HG02642 (cell line): Measurements from ENCODE around the gene CCL25.
A peak's percentile ranks its signal among the peaks of the same experiment; 100 is the strongest.
"Not testable (repeated sequence)": the region's sequence is repeated elsewhere in the genome, so short reads cannot be mapped to it uniquely, and the experiment has no call there.

Source experiments
- ATAC-seq: cut with Tn5 transposase; IDR thresholded peaks from one replicate; pipeline ENCODE4 v1.9.1; 2021; ENCODE audit warnings: mild to moderate bottlenecking; ENCODE audit not compliant: unreplicated experiment, poor library complexity

CCL25 gene, protein sequence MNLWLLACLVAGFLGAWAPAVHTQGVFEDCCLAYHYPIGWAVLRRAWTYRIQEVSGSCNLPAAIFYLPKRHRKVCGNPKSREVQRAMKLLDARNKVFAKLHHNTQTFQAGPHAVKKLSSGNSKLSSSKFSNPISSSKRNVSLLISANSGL

DNA sequence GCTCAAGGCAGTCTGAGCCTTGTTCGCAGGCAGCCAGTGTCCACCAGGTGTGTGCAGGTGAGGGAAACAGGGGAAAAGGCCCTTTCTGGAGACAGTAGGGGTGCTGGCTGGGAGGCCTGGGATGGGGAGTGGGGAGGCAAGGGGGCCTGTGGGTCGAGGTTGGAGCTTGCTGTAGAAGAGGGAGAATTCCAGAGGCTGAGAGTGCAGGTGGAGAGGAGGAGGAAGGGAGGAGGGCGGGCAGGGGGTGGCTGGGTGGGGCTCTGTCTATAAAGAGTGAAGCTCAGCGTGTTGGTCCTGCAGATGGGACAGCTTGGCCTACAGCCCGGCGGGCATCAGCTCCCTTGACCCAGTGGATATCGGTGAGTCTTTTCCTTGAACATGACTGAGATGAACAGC is at the start of gene CCL25:
CCL25 (plus strand) TSS at position 297 of the 396 bp plus-strand sequence. CDS start 290 bp downstream, outside the sequence.
- no peak for ATAC-seq

DNA sequence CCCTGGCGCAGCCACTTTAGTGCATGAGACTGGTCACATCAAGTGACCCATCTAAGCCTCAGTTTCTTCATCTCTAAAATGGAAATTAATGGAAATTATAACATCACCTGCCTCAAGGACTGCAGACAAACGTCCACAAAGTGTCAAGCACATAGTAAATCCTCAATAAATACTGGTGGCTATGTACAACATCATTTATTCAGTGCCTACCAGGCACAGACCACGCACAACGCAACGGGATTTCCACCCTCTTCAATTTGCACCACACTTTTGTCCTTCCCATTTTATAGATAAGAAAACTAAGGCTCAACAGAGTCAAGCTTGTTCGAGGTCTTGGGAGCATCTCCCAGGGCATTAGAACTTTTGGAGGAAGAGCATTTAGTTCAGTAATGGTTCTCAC is 48.6 kb upstream of the CCL25 start:
- ATAC-seq: no peak

DNA sequence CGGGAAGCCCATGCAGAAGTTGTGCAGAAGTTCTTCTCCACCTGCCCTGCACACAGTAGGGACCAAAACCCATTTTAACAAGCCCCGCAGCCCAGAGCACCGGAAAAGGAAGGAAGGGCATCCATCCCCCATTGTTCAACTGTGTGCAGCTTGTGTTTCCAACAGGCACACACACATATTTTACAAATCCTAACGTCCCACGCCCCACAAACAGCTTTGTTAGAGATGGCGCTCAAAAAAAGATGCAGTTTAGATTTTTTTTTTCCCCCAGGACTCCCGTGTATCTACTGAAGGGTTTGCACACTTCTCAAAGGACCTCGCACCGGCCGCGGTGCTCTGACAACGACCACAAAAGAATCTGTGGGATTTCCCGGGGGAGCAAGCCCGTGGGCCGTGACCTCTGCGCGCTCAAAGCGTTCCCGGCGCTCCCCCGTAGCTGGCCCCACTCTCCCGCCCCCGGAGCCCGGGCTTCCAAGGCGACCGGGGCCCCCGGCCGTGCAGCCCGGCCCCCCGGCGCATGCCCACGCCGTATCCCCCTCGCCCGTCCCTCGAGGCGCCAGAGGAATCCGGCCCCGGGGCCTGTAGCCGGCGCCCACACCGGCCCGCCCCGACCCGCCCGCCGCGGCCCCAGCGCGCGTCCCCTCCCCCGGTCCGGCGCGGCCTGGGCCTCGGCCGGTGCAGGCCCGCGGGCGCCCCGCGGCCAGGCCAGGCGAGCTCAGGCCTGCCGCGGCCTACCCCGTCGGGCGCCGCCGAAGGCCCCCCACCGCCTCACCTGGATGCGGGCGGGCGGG is 47.6 kb upstream of the CCL25 start:
- ATAC-seq: peak; percentile 40

DNA sequence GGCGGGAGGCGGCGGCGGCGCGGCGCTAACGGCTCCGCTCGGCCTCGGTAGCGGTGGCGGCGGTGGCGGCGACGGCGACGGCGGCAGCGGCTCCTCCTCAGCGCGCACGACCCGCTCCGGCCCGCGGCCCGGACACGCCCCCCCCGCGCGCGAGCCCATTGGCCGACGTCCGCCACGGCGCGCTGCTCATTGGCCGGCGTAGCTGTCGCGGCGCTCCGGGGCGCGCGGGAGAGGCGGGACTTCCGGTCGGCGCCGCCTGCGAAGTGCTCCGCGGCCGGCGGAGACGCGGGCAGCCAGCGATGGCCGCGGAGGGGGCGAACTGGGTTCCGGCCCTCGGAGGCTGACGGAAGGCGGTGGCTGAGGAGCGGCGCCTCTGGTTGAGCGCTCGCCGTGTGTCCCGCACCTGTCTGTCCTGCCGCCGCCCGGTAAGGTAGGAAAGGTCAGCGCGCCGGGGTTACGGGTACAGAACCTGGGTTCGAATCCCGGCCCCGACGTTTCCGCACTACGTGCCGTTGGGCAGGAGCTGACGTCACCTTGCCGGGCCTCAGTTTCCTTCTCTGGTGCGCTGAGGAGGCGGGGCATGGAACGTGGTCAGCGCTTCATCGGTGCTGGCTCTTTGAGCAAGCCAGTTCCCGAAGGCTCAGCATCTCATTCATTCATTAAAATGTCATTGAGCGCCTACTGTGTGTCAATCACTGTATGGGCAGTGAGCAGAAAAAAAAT is 46.9 kb upstream of the CCL25 start, which contains the start of gene ELAVL1:
ELAVL1 (minus strand) TSS at position 108 of the 723 bp plus-strand sequence. CDS start 13,826 bp downstream, outside the sequence.
- peak; percentile 86 for ATAC-seq

DNA sequence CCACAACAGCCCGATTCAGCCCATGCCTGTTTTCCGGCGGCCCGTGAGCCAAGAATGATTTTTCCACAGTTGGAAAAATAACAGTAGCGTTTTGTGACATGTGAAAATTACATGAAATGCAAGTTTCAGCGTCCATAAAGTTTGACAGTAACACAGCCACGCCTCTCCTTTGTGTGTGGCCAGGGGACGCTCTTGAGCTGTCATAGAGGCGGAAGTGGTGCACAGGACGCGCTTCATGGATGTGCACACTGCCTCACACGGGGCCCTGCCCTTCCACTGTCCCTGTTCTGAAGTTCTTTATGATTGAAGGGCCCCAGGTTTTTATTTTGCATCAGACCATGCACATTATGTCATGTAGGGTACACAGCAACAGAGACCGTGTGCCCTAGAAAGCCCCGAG is 34.8 kb upstream of the CCL25 start:
- no peak for ATAC-seq

DNA sequence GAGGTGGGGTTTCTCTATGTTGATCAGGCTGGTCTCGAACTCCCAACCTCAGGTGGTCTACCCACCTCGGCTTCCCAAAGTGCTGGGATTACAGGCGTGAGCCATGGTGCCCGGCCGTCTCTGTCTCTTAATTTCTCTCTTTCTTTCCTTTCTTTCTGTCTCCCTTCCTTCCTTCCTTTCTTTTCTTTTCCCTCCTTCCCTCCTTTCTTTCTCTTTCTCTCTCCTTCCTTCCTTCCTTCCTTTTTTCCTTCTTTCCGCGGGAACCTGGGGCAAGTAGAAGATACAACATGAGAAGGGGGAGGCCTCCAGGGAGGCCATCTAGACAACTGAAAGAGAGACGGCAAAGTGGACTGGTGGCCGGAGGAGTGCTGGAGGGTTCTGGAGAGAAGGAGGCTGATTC is 31.9 kb upstream of the CCL25 start:
- ATAC-seq: no peak

DNA sequence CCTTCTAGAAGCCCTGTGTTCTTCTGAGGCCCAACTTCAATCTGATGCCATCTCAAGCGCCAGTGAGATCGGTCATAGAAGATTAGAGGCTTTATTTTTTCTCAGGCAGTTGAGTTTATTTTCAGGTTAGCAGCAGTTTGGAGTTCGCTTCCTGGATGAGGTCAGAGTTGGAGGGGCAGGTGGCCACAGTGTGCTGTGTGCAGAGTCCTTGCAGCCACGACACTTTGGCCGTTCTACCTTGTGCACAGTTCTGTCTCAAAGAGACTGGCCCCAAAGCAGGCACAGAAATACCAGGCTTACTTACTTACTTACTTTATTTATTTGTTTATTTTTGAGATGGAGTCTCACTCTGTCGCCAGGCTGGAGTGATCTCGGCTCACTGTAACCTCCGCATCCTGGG is 31.2 kb upstream of the CCL25 start:
- ATAC-seq: no peak

DNA sequence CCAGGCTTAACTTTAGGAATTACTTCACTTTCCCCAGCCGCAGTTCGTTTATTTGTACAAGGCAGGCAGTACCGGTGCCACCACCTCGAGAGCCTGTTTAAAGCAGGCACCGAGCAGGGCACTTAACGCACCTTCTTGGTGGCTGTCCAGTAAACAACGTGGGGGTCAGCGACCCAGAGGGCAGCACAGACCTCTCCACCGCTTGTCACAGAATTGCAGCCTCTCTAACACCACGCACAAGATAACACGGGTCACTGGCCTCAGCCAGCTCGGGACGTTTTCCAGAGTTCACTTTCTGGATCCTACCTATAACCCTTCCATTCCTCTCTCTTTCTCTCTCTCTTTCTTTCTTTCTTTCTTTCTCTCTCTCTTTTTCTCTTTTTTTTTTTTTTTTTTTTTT is 30.3 kb upstream of the CCL25 start:
- no peak for ATAC-seq

DNA sequence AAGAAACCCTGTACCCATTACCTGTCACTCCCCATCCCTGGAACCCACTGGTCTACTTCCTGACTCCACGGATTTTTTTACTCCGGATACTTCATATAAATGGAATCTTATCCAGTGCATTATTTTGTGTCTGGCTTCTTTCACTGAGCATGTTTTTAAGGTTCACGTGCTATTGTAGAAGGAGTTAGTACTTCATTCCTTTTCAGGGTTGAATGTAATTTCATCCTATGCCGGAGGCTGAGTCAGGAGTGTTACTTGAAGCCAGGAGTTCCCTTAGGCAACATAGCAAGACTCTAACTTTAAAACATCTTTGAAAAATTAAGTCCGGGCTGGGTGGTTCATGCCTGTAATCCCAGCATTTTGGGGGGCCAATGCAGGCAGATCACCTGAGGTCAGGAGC is 29.2 kb upstream of the CCL25 start:
- ATAC-seq: no peak

DNA sequence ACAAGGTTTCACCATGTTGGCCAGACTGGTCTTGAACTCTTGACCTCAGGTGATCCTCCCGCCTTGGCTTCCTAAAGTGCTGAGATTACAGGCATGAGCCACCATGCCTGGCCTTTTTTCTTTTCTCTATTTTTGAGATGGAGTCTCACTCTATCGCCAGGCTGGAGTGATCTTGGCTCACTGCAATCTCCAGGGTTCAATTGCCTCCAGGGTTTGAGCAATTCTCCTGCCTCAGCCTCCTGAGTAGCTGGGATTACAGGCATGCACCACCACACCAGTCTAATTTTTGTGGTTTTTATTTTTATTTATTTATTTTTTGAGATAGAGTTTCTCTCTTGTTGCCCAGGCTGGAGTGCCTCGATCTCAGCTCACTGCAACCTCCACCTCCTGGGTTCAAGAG is 28.3 kb upstream of the CCL25 start:
- not testable (repeated sequence) for ATAC-seq

DNA sequence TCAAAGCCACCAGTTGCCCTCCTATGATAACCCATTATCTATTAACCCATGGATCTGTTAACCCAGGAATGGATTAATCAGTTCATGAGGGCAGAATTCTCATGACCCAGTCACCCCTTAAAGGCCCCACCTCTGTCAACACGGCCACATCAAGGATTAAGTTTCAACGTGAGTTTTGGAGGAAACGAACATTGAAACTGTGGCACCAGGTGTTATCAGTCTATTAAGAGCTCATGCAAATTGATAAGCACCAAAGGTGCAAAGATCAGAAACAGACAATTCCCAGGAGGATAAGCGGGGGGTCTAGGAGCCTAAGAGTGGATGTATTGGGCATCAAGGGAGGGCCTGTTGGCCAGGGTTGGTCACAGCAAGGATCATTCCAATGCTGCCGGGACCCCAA is 27.2 kb upstream of the CCL25 start:
- no peak for ATAC-seq

DNA sequence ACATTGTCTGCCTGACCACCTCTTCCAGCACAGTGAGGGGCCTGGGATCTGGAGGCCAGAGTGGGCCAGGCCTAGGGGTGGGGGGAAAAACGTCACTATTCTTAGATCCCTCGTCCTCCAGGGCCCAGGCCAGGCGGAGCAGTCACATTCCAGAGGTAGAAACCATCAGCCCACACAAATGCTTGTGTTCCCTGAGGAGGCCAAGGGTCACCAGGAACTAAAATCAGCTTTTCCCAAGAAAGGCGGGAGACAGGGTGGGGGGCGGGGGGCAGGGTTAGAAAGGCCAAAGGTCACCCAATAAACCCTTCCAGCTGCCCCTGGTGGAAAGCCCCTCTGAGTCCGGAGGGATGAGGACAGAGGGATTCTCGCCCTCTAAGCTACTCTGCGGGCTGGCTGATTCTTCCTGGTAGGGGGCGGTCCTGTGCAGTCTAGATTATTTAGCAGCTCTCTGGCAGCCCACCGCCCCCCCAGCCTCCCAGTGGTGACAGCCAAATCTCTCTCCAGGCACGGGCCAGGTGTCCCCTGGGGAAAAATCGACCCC is 23.5 kb upstream of the CCL25 start:
- no peak for ATAC-seq

DNA sequence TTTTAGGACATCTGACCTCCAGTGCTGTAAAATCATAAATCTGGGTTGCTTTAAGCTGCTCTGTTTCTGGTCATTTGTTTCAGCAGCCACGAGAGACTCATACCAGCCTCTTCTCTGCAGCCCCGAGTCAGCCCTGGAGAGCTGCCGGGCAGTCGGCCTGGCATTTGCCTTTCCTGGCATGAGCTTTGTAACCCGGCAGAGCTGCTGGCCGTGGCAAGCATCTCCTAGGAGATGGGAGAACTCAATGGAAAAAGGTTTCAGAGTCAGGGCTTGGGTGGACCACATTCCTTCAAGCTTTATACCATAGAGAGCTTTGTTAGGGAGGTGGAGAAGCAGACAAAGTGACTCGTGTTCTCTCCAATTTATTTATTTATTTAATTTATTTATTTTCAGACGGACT is 21.6 kb upstream of the CCL25 start:
- ATAC-seq: no peak

DNA sequence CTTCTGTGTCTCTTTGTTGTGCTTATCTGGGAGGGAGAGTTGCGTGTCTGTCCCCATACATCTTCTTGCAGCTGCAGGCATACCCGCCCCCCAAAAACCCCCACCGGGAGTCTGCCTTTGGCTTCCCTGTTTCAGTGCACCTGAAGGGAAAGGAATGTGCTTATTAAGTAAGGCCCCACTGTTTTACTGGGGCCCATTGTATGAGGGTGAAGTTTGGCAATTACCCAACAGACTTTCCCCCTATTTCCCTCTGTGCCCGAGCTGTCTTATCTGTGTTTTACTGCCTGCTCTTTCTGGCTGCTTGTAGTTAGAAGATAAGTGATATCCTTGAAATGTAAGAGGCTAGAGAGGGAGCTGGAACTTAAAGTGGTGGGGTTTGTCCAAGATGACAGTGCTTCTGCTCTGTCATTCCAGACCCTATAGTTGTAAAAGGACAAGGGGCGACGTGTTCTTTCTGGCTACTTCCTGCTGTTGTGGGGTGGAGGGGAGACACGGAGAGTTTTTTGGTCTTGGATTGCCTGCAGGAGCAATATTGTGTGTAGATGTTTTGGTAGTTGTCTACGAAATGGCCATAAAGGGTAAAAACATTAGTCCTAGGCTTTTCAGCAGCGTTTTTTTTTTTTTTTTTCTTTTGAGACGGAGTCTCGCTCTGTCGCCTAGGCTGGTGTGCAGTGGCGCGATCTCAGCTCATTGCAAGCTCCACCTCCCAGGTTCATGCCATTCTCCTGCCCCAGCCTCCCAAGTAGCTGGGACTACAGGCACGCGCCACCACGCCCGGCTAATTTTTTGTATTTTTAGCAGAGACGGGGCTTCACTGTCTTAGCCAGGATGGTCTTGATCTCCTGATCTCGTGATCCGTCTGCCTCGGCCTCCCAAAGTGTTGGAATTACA is 19.0 kb upstream of the CCL25 start:
- not testable (repeated sequence) for ATAC-seq

DNA sequence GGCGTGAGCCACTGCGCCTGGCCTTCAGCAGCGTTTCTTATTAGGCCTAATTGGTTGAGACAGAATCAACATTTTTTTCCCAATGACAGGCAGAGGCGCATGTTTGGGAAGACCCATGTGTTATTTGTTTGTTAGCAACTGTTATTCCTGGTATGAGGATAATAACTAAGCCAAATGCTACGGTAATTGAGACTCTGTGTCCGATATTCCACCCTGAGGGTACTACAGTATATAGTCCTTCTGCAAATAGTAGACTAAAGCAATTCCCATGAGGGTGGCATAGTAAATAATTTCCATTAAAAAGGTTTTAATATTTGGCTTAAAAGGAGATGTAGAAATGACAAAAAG is 18.4 kb upstream of the CCL25 start:
- no peak for ATAC-seq

DNA sequence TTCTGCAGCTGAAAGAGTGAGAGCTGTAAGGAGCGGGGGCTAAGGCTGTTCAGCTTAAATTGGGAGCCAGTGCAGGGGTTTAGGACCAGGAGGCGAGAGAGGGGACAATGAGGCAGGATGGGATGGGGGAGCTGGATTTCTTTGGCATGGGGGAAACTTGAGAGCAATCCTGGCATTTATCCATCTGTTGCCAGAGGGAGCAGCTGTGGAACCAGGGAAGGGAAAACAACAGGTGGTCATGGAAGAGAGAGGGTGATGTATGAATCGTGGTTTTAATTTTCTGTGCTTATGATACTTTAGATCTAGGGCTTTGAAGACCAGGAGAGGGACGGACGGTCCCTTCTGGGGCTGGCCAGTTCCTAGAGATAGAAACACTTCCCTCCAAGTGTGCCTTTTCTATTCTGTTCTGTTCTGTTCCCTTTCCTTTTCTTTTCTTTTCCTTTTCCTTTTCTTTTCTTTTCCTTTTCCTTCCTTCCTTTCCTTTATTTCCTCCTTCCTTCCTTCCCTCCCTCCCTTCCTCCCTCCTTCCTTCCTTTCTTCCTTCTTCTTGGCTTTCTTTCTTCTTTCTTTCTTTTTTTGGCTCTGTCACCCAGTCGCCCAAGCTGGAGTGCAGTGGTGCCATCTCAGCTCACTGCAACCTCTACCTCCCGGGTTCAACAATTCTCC is 16.0 kb upstream of the CCL25 start:
- ATAC-seq: no peak

DNA sequence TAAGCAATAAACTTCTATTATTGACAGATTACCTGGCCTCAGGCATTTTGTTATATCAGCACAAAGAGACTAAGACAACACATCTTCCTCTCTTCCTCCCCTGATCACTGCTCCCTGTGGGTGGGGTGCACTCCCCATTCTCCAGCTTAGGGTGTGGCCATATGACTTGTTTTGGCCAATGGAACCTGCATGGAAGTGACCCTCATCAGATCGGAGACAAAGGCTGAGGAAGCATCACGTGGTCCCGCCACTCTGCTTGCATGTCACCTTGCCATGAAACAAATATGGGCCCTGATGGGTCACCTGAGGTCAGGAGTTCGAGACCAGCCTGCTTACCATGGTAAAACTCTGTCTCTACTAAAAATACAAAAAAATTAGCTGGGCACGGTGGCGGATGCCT is 13.7 kb upstream of the CCL25 start:
- ATAC-seq: no peak

DNA sequence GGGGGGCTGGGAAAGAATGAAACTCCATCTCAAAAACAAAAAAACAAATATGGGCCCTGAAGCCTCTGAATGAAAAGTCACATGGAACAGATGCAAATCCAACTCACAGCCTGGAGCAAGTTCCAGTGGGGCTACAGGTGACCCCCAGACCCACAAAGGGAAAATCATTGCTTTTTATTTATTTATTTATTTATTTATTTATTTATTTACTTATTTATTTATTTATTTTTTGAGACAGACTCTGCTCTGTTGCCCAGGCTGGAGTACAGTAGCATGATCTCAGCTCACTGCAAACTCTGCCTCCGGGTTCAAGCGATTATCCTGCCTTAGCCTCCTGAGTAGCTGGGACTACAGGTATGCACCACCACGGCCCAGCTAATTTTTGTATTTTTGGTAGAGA is 13.3 kb upstream of the CCL25 start:
- ATAC-seq: no peak

DNA sequence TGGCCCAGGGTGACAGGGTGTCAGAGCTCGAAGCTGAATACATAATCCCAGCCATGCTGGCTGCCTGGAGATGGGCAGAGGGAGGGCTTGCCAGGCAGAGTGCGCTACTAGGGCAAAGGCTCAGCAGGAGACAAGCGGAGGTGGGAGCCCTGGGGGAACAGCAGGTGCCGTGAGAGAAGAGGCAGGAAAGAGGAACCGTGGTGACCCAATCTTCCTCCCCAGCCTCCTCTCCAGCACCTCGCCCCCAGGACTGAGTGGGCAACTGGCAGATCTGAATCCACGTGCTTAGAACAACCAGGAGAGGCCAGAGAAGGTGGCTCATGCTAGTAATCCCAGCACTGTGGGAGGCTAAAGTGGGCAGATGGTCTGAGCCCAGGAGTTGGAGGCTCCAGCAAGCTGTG is 11.0 kb upstream of the CCL25 start:
- no peak for ATAC-seq

DNA sequence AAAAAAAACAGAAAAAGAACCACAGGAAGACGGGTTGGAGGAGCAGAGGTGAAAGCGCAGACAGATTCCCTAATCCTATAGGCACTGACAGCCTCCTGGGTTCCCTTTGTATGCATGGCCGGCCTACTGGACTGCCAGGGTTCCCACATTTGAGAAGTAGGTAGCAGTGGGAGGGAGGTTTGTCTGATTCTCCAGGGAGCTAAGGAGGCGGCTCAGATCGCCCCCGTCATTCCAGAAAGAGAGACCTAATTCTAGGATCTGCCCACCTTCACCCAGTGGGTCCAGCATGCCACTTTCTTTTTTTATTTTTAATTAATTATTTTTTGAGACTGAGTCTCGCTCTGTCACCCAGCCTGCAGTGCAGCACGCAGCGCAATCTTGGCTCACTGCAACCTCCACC is 9.7 kb upstream of the CCL25 start:
- ATAC-seq: no peak
